Brain microvascular endothelial cell (primary cell): ENCODE results near the gene ST8SIA3.

ENCODE experiments used
- DNase-seq: peaks from one replicate; pipeline ENCODE4 v3.0.0-alpha.2; 2020
- H3K27ac ChIP-seq: fragments of 250-450 bp; sonication (Bioruptor Pico); 2 replicates; pipeline ENCODE4 v1.5.1; 2020; ENCODE audit warnings: mild to moderate bottlenecking, moderate library complexity
- H3K27me3 ChIP-seq: fragments of 250-450 bp; sonication (Bioruptor Pico); replicated peaks from 2 replicates; pipeline ENCODE4 v1.5.1; 2020; ENCODE audit warnings: mild to moderate bottlenecking
- H3K36me3 ChIP-seq: fragments of 250-450 bp; sonication (Bioruptor Pico); replicated peaks from 2 replicates; pipeline ENCODE4 v1.5.1; 2020; ENCODE audit warnings: mild to moderate bottlenecking
- H3K4me3 ChIP-seq: 2 replicates; pipeline ENCODE4 v1.5.1; 2011; ENCODE audit warnings: low read depth, mild to moderate bottlenecking, control low read depth, low read length, moderate library complexity
- CTCF ChIP-seq: IDR thresholded peaks from 2 replicates; pipeline ENCODE4 v1.5.1; 2011; ENCODE audit warnings: low read depth, mild to moderate bottlenecking, moderate library complexity, low read length, control low read depth, inconsistent platforms; ENCODE audit errors: missing control alignments
- in situ Hi-C: cut with HindIII; loops from 2 replicates; pipeline ENCODE4 v1.10.0; 2017; ENCODE audit warnings: low sequenced_read_pairs, low pct_ligation_motif_present

ST8SIA3 gene

GRCh38 chr18:57397440-57398132, 45.2 kb downstream of the ST8SIA3 start:
- Histone ChIP-seq H3K27ac (no peak overlapping the region), H3K4me3 (no peak overlapping the region), H3K27me3 (no peaks in the 10 kb centered on the region), H3K36me3 (no peaks in the 10 kb centered on the region)
- TF ChIP-seq CTCF, result no peak
- peak; percentile 43 for DNase-seq
- in situ Hi-C loops, result no loop called here

DNA sequence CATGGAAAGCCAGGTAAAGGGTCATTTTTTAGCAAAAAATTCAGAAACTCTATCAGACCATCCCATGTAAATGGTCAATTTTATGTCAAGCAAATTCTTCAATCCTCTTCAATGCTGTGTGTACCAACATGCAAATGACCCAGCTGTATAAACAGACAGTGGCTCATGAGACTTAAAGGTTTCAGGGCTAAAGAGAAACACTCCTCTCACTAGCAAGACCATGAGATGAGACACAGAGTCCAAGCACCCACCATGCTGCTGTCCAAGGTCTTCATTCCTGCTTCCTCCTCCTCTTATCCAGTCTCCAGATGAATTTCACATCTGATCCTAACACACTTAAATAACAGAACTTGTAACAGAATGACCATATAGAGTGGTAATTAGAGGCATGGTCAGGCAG, 52.0 kb downstream of the ST8SIA3 start:
- H3K27ac ChIP-seq, result no peak overlapping the region
- no peak for DNase-seq
- no peak for TF ChIP-seq CTCF
- in situ Hi-C loops, result no loop called here
- H3K27me3 ChIP-seq, result no peaks in the 10 kb centered on the region
- H3K4me3 ChIP-seq, result no peak overlapping the region
- no peaks in the 10 kb centered on the region for H3K36me3 ChIP-seq

- in situ Hi-C loops, result no loop called here
- Histone ChIP-seq H3K27ac (no peak overlapping the region), H3K4me3 (no peak overlapping the region), H3K36me3 (no peaks in the 10 kb centered on the region), H3K27me3 (no peaks in the 10 kb centered on the region)
- DNase-seq, result no peak
- TF ChIP-seq CTCF, result no peak
Measured at GRCh38 chr18:57409650-57410049, 57.3 kb downstream of the ST8SIA3 start.

- no peak overlapping the region for H3K4me3 ChIP-seq
- no peak for DNase-seq
- H3K27ac ChIP-seq, result no peak overlapping the region
- in situ Hi-C loops, result no loop called here
- no peak for TF ChIP-seq CTCF
- H3K27me3 ChIP-seq, result no peaks in the 10 kb centered on the region
- no peaks in the 10 kb centered on the region for H3K36me3 ChIP-seq
Measured at GRCh38 chr18:57410749-57411148, 58.4 kb downstream of the ST8SIA3 start.

GRCh38 chr18:57416542-57416941, 64.2 kb downstream of the ST8SIA3 start:
- TF ChIP-seq CTCF, result no peak
- Histone ChIP-seq H3K4me3 (no peak overlapping the region), H3K36me3 (no peaks in the 10 kb centered on the region), H3K27me3 (no peaks in the 10 kb centered on the region), H3K27ac (no peak overlapping the region)
- DNase-seq, result no peak
- in situ Hi-C loops, result no loop called here
